Esophagus squamous epithelium (tissue), 5 donors: ENCODE data around the gene HSPA1B. TPM values are rescaled to one million over a fixed set of nuclear protein-coding genes. Genes with fewer than 3 reads are reported as not detected.
"Not testable (repeated sequence)": the region's sequence is repeated elsewhere in the genome, so short reads cannot be mapped to it uniquely, and the experiment has no call there.

ENCODE experiments used
- DNase-seq: peaks from one replicate; lab custom pipeline; 2025; lab: John Stamatoyannopoulos, UW
- H3K27ac ChIP-seq, 4 donors: fragments of 200-600 bp; sonication (generic); one replicate each; pipeline ENCODE4 v1.5.1; 2016 to 2019; ENCODE audit warnings: mild to moderate bottlenecking in 1 of 4
- H3K27me3 ChIP-seq, 4 donors: fragments of 200-600 bp; sonication (generic); 1 replicate in 3 of 4; 2 replicates in 1 of 4; pipeline versions ENCODE4 v1.5.1 to v1.6.0; 2017 to 2021; ENCODE audit warnings: antibody characterized with exemption in 1 of 4
- H3K36me3 ChIP-seq, 3 donors: fragments of 200-600 bp; sonication (generic); one replicate each; pipeline ENCODE4 v1.5.1; 2016 to 2019
- H3K4me1 ChIP-seq, 3 donors: fragments of 200-600 bp; sonication (generic); one replicate each; pipeline ENCODE4 v1.5.1; 2017 to 2019
- H3K4me3 ChIP-seq, 4 donors: fragments of 200-600 bp; sonication (generic); 1 replicate in 3 of 4; 2 replicates in 1 of 4; pipeline ENCODE4 v1.5.1; 2016 to 2019; ENCODE audit warnings: mild to moderate bottlenecking in 2 of 4, moderate library complexity in 1 of 4
- H3K9me3 ChIP-seq, 3 donors: fragments of 200-600 bp; sonication (generic); one replicate each; pipeline ENCODE4 v1.5.1; 2016 to 2019
- CTCF ChIP-seq, 6 experiments: fragments of 450-650 bp in 4 of 6; fragments of 200-600 bp in 2 of 6; sonication (generic) in 2 of 6; IDR thresholded peaks; one replicate each; pipeline ENCODE4 v1.5.1; 2016 to 2019; ENCODE audit warnings: antibody characterized with exemption in 6 of 6, mild to moderate bottlenecking in 4 of 6, moderate library complexity in 4 of 6
- POLR2A ChIP-seq, 4 donors: fragments of 450-650 bp; IDR thresholded peaks; one replicate each; pipeline ENCODE4 v1.6.1; 2017; ENCODE audit warnings: antibody characterized with exemption in 4 of 4, mild to moderate bottlenecking in 4 of 4, moderate library complexity in 3 of 4
- WGBS, 2 donors: methylation state at CpG; one replicate each; pipeline ENCODE4 v1.1.5; 2018; 5-methylcytosine and 5-hydroxymethylcytosine counted together
- intact Hi-C: fragments of 100-400 bp; cut with DNase I; formaldehyde crosslinking; loops from one replicate; pipeline ENCODE4 v1.15.0; 2022
- total RNA-seq, 4 donors: library from RNA; depleted of rRNA; stranded (reverse); fragments of >200 nt; gene quantifications; one replicate each; pipeline ENCODE4 v1.1.0, GENCODE V29; 2016
- donor health status: DM: yes; HTN: yes; CAD: no.

Gene HSPA1B
- total RNA-seq, 4 donors from 2014 or later, result 209 to 553 (median 252) TPM

- no peaks in the 10 kb centered on the region for H3K9me3 ChIP-seq
- no peaks in the 10 kb centered on the region for H3K27me3 ChIP-seq
- peaks cover 17 to 67% (median 45%) of the 10 kb centered on the region in 3 donors for H3K4me1 ChIP-seq
- peaks cover 11 to 53% (median 35%) of the 10 kb centered on the region in 3 donors for H3K36me3 ChIP-seq
- 8 to 22% methylated on average over 12 of the region's 12 CpGs for WGBS, 2 donors
- no peak for TF ChIP-seq POLR2A (IDR thresholded peaks at IDR 0.05)
- peak in 2 of 6 experiments; percentile 5 to 15 for TF ChIP-seq CTCF (IDR thresholded peaks at IDR 0.05)
- peak overlapping the region; percentile 69 to 98 (median 94) for H3K27ac ChIP-seq
- DNase-seq, result no peak
- intact Hi-C loops, result loop anchor here (10.0 kb wide), 2 partner anchors 102 to 152 kb away; partner anchors contain the start of genes CLIC1 and LY6G5C
- peak overlapping the region; percentile 81 to 99 (median 90) for H3K4me3 ChIP-seq
These were observed 9.2 kb downstream of the HSPA1B start for GRCh38 chr6:31836474-31837368.

- no peak for DNase-seq
- 10 to 18% methylated on average over 1 of the region's 1 CpG for WGBS, 2 donors
- TF ChIP-seq POLR2A (IDR thresholded peaks at IDR 0.05) (no peak), CTCF (IDR thresholded peaks at IDR 0.05) (no peak)
- peak overlapping the region; percentile 69 to 98 (median 94) for H3K27ac ChIP-seq
- no peaks in the 10 kb centered on the region for H3K9me3 ChIP-seq
- no peaks in the 10 kb centered on the region for H3K27me3 ChIP-seq
- H3K4me1 ChIP-seq, result peaks cover 16 to 58% (median 38%) of the 10 kb centered on the region in 3 donors
- intact Hi-C loops, result loop anchor here (10.0 kb wide), 2 partner anchors 103 to 153 kb away; partner anchors contain the start of genes CLIC1 and LY6G5C
- peak overlapping the region in 3 of 4 donors; percentile 81 to 90 (median 90) for H3K4me3 ChIP-seq
- H3K36me3 ChIP-seq, result peaks cover 11 to 53% (median 35%) of the 10 kb centered on the region in 3 donors
These were observed 10.0 kb downstream of the HSPA1B start for GRCh38 chr6:31837369-31838113.

GRCh38 chr6:31838114-31838553, 10.6 kb downstream of the HSPA1B start:
- peaks cover 11 to 53% (median 35%) of the 10 kb centered on the region in 3 donors for H3K36me3 ChIP-seq
- DNase-seq, H3K27me3 ChIP-seq, H3K9me3 ChIP-seq: not testable (repeated sequence)
- intact Hi-C loops, result loop anchor here (10.0 kb wide), 2 partner anchors 103 to 153 kb away; partner anchors contain the start of genes CLIC1 and LY6G5C
- WGBS, 2 donors, result 72 to 82% methylated on average over 7 to 9 of the region's 9 CpGs
- H3K27ac ChIP-seq, result peak overlapping the region in 2 of 4 donors; percentile 97 to 98
- peaks cover 16 to 52% (median 38%) of the 10 kb centered on the region in 3 donors for H3K4me1 ChIP-seq
- peak overlapping the region in 1 of 4 donors; percentile 90 for H3K4me3 ChIP-seq

- peaks cover 11 to 53% (median 35%) of the 10 kb centered on the region in 3 donors for H3K36me3 ChIP-seq
- no peak overlapping the region for H3K27ac ChIP-seq
- intact Hi-C loops, result loop anchor here (10.0 kb wide), 2 partner anchors 104 to 154 kb away; partner anchors contain the start of genes CLIC1 and LY6G5C
- no peaks in the 10 kb centered on the region for H3K9me3 ChIP-seq
- peaks cover 16 to 44% (median 31%) of the 10 kb centered on the region in 3 donors for H3K4me1 ChIP-seq
- WGBS, 2 donors, result 96% methylated on average over 3 of the region's 3 CpGs
- no peak for TF ChIP-seq POLR2A (IDR thresholded peaks at IDR 0.05)
- TF ChIP-seq CTCF (IDR thresholded peaks at IDR 0.05), result no peak
- no peak overlapping the region for H3K4me3 ChIP-seq
- H3K27me3 ChIP-seq, result no peaks in the 10 kb centered on the region
- no peak for DNase-seq
These were observed 11.4 kb downstream of the HSPA1B start for GRCh38 chr6:31838968-31839367.

DNA sequence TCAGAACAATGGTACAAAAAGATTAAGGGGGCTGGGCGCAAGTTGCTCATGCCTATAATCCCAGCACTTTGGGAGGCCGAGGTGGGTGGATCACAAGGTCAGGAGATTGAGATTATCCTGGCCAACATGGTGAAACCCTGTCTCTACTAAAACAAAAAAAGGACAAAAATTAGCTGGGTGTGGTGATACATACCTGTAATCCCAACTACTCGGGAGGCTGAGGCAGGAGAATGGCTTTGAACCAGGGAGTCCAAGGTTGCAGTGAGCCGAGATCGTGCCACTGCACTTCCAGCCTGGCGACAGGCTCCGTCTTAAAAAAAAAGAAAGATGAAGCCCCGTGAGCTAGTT, 12.2 kb downstream of the HSPA1B start:
- not testable (repeated sequence) for H3K4me3 ChIP-seq, DNase-seq, H3K27ac ChIP-seq, H3K27me3 ChIP-seq, H3K9me3 ChIP-seq
- intact Hi-C loops, result loop anchor here (10.0 kb wide), 2 partner anchors 105 to 155 kb away; partner anchors contain the start of genes CLIC1 and LY6G5C
- Histone ChIP-seq H3K4me1 (peaks cover 16 to 41% (median 31%) of the 10 kb centered on the region in 3 donors), H3K36me3 (peaks cover 11 to 53% (median 35%) of the 10 kb centered on the region in 3 donors)
- 83 to 85% methylated on average over 8 of the region's 8 CpGs for WGBS, 2 donors
